ENCODE measurements around the gene TREH. TPM values are rescaled to one million over a fixed set of nuclear protein-coding genes. Genes with fewer than 3 reads are reported as not detected.

Gene TREH
- polyA plus RNA-seq, 1 donor from 2014 or later = 0.12 TPM

GRCh38 chr11:118660681-118661424 lies 18.6 kb downstream of the TREH start:
- Histone ChIP-seq H4K20me1 (ENCODE audit: insufficient read depth) (no peaks in the 10 kb centered on the region), H3K36me3 (ENCODE audit: insufficient read depth, low read length) (peaks cover 1% of the 10 kb centered on the region), H3K9me2 (ENCODE audit: insufficient read depth, low read length) (no peaks in the 10 kb centered on the region), H3K9me3 (ENCODE audit: low read length) (no peaks in the 10 kb centered on the region), H3F3A (ENCODE audit: insufficient read depth, low read length, poor library complexity, severe bottlenecking) (no peaks in the 10 kb centered on the region), H2AFZ (ENCODE audit: low read depth, low read length) (no peak overlapping the region), H3K9ac (ENCODE audit: low read length) (no peak overlapping the region), H3K4me3 (ENCODE audit: low read length) (no peak overlapping the region), H3K27ac (ENCODE audit: low read length) (no peak overlapping the region), H3K4me2 (ENCODE audit: low read length) (no peak overlapping the region), H3K27me3 (ENCODE audit: insufficient read depth, low read depth, low read length) (no peaks in the 10 kb centered on the region), H3K79me2 (replicated peaks; ENCODE audit: insufficient read depth, low read length) (no peaks in the 10 kb centered on the region)
- TF ChIP-seq MXI1 (conservative IDR thresholded peaks at IDR 0.05; ENCODE audit: poor library complexity, severe bottlenecking) = no peak

- Histone ChIP-seq H3K4me3 (ENCODE audit: low read length) (no peak overlapping the region), H3K4me2 (ENCODE audit: low read length) (no peak overlapping the region), H4K20me1 (ENCODE audit: insufficient read depth) (no peaks in the 10 kb centered on the region), H3K36me3 (ENCODE audit: insufficient read depth, low read length) (peaks cover 9% of the 10 kb centered on the region), H3F3A (ENCODE audit: insufficient read depth, low read length, poor library complexity, severe bottlenecking) (no peaks in the 10 kb centered on the region), H3K9me3 (ENCODE audit: low read length) (no peaks in the 10 kb centered on the region), H2AFZ (ENCODE audit: low read depth, low read length) (no peak overlapping the region), H3K9ac (ENCODE audit: low read length) (no peak overlapping the region), H3K27ac (ENCODE audit: low read length) (no peak overlapping the region), H3K9me2 (ENCODE audit: insufficient read depth, low read length) (no peaks in the 10 kb centered on the region), H3K79me2 (replicated peaks; ENCODE audit: insufficient read depth, low read length) (no peaks in the 10 kb centered on the region), H3K27me3 (ENCODE audit: insufficient read depth, low read depth, low read length) (no peaks in the 10 kb centered on the region)
- TF ChIP-seq TAF1 (IDR thresholded peaks at IDR 0.05; ENCODE audit: low read depth) (no peak), REST (IDR thresholded peaks at IDR 0.05; ENCODE audit: borderline replicate concordance) (no peak), RAD21 (conservative IDR thresholded peaks at IDR 0.05) (no peak), CTCF (IDR thresholded peaks at IDR 0.05; ENCODE audit: poor library complexity, severe bottlenecking) (no peak), MXI1 (conservative IDR thresholded peaks at IDR 0.05; ENCODE audit: poor library complexity, severe bottlenecking) (no peak), POLR2AphosphoS5 (IDR thresholded peaks at IDR 0.05) (no peak)
Measured at GRCh38 chr11:118659953-118660680, 19.3 kb downstream of the TREH start.

- Histone ChIP-seq H3K36me3 (ENCODE audit: insufficient read depth, low read length) (peaks cover 10% of the 10 kb centered on the region), H3K27ac (ENCODE audit: low read length) (no peak overlapping the region), H2AFZ (ENCODE audit: low read depth, low read length) (no peak overlapping the region), H3K4me2 (ENCODE audit: low read length) (no peak overlapping the region), H4K20me1 (ENCODE audit: insufficient read depth) (no peaks in the 10 kb centered on the region), H3K79me2 (replicated peaks; ENCODE audit: insufficient read depth, low read length) (no peaks in the 10 kb centered on the region), H3K9ac (ENCODE audit: low read length) (no peak overlapping the region), H3K9me2 (ENCODE audit: insufficient read depth, low read length) (no peaks in the 10 kb centered on the region), H3K4me3 (ENCODE audit: low read length) (no peak overlapping the region), H3F3A (ENCODE audit: insufficient read depth, low read length, poor library complexity, severe bottlenecking) (no peaks in the 10 kb centered on the region), H3K27me3 (ENCODE audit: insufficient read depth, low read depth, low read length) (no peaks in the 10 kb centered on the region), H3K9me3 (ENCODE audit: low read length) (no peaks in the 10 kb centered on the region)
- TF ChIP-seq CTCF (IDR thresholded peaks at IDR 0.05; ENCODE audit: poor library complexity, severe bottlenecking) (peak; percentile 86), REST (IDR thresholded peaks at IDR 0.05; ENCODE audit: borderline replicate concordance) (no peak), EP300 (conservative IDR thresholded peaks at IDR 0.05; ENCODE audit: poor library complexity, severe bottlenecking) (no peak), RAD21 (conservative IDR thresholded peaks at IDR 0.05) (peak; percentile 68), POLR2AphosphoS5 (IDR thresholded peaks at IDR 0.05) (peak; percentile 9), SMC3 (conservative IDR thresholded peaks at IDR 0.05; ENCODE audit: poor library complexity) (peak; percentile 74)
Measured at GRCh38 chr11:118659314-118659952, 20.0 kb downstream of the TREH start.
